ENCODE data around the gene CFAP58. TPM values are rescaled to one million over a fixed set of nuclear protein-coding genes. Genes with fewer than 3 reads are reported as not detected.

CFAP58 gene
- total and polyA plus RNA-seq, 2 of the 13 experiments (the other 11 are each of a cell fraction or from before 2014, with no cell fraction given), result 0.03 TPM; not detected in 1

DNA sequence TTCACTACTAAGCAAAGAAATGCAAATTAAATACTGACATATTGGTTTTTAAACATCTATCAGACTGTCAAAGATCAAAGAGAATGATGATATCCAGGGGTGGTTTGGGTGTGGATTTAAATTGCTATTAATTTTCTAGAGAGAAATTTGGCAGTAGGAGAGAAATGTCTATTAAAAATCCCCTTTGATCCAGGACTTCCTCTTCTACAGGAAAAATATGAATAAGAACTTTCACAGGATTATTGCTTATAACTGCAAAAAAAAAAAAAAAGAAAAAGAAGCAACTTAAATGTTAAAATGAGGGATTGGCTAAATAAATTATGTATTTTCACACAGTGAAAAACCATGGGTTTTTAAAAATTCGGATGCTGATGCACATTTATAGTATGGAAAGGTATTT is 21.0 kb downstream of the CFAP58 start (continued):
- TF ChIP-seq MED8 (CRISPR knock-in tag; IDR thresholded peaks at IDR 0.05; ENCODE audit: insufficient replicate concordance), result no peak
- no peak for TF ChIP-seq RBM22 (optimal IDR thresholded peaks at IDR 0.05; ENCODE audit: low read length)

DNA sequence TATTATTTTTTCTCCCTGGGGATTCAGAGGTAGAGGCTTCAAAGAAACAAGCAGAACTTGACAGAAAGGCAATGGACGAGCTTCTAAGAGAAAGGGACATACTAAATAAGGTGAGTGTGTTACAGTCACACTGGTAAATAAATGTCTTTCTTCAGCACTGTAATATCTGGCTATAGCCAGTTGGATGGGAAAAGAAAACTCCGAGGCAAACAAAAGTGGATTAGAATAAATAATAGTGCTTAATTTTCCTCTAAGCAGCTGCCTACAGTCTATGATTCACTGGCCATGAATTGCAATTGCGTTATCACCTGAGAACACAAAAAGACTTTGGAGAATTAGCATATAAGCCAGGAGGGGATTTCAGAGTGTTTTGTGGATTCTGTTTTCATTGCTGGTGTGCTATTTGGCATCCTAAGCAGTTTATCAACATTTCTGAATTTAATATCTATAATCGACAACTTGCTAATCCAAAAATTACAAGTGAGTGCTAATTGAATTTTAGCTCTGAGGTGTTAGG is 23.2 kb downstream of the CFAP58 start:
- no peaks in the 10 kb centered on the region for H3K9me3 ChIP-seq (ENCODE audit: low read length)
- intact Hi-C loops (cut with micrococcal nuclease; ENCODE audit: unreplicated experiment), result no loop called here
- no peaks in the 10 kb centered on the region for H3K4me1 ChIP-seq (ENCODE audit: insufficient read depth, low read length)
- H3K4me2 ChIP-seq (ENCODE audit: low read depth, low read length), result no peak overlapping the region
- in situ Hi-C loops (cut with HindIII; ENCODE audit: extremely low pct_ligation_motif_present, low pct_unique_long_range_greater_than_20kb), result no loop called here
- no peaks in the 10 kb centered on the region; a peak in 2 of 5 replicates for H3K27me3 ChIP-seq (ENCODE audit: control insufficient read depth in 1 of 2, insufficient read depth in 2 of 2, low read length in 2 of 2)
- DNase-seq (ENCODE audit: low spot score), result no peak
- 2% methylated on average over 4 of the region's 4 CpGs for WGBS (ENCODE audit: low lambda C conversion rate)
- no peak for FAIRE-seq
- BruUV-seq (replicated peaks), result no TSS peak
- no peak overlapping the region for H2AFZ ChIP-seq (ENCODE audit: low read length)
- POLR2A ChIA-PET, result no interaction called here
- CTCF ChIA-PET (ENCODE audit: low intra/inter-chr PET ratio, low total read pairs), result no interaction called here
- no peak overlapping the region for H3K4me3 ChIP-seq (replicated peaks in 1 of 3; ENCODE audit: insufficient read depth in 1 of 3, low read depth in 2 of 3, low read length in 3 of 3)
- H3K9ac ChIP-seq (ENCODE audit: insufficient read depth, low read depth, low read length), result no peak overlapping the region
- no peak overlapping the region for H3K27ac ChIP-seq (ENCODE audit: extremely low read length, insufficient read depth, low read length)
- TF ChIP-seq, protein P1, sequence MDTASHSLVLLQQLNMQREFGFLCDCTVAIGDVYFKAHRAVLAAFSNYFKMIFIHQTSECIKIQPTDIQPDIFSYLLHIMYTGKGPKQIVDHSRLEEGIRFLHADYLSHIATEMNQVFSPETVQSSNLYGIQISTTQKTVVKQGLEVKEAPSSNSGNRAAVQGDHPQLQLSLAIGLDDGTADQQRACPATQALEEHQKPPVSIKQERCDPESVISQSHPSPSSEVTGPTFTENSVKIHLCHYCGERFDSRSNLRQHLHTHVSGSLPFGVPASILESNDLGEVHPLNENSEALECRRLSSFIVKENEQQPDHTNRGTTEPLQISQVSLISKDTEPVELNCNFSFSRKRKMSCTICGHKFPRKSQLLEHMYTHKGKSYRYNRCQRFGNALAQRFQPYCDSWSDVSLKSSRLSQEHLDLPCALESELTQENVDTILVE (CRISPR knock-in tag; IDR thresholded peaks at IDR 0.05), result no peak
- TF ChIP-seq FLYWCH1 (CRISPR knock-in tag; IDR thresholded peaks at IDR 0.05) (no peak), RARA (CRISPR knock-in tag; IDR thresholded peaks at IDR 0.05) (no peak), GATA4 (IDR thresholded peaks at IDR 0.05; ENCODE audit: borderline replicate concordance, low read depth) (no peak), BCLAF1 (IDR thresholded peaks at IDR 0.05) (no peak), ZFP90 (CRISPR knock-in tag; IDR thresholded peaks at IDR 0.05; ENCODE audit: borderline replicate concordance) (no peak), E2F2 (CRISPR knock-in tag; IDR thresholded peaks at IDR 0.05; ENCODE audit: borderline replicate concordance) (no peak), ZNF747 (CRISPR knock-in tag; IDR thresholded peaks at IDR 0.05; ENCODE audit: borderline replicate concordance) (no peak), ZNF350 (CRISPR knock-in tag; IDR thresholded peaks at IDR 0.05; ENCODE audit: borderline replicate concordance, low read depth) (no peak), NBN (conservative IDR thresholded peaks at IDR 0.05) (no peak)
- TF ChIP-seq, protein P2, sequence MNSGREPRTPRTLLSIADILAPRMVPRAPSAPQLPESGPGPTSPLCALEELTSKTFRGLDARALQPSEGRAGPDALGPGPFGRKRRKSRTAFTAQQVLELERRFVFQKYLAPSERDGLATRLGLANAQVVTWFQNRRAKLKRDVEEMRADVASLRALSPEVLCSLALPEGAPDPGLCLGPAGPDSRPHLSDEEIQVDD (CRISPR knock-in tag; IDR thresholded peaks at IDR 0.05; ENCODE audit: borderline replicate concordance), result no peak
- H4K20me1 ChIP-seq (ENCODE audit: insufficient read depth, low read length), result no peaks in the 10 kb centered on the region
- H3K36me3 ChIP-seq (replicated peaks in 1 of 2; ENCODE audit: control insufficient read depth in 1 of 2, insufficient read depth in 2 of 2, low read length in 2 of 2), result no peaks in the 10 kb centered on the region
- no peaks in the 10 kb centered on the region for H3K79me2 ChIP-seq (ENCODE audit: insufficient read depth, low read length)
- no peak for ATAC-seq
